NT2/D1 (cell line): ENCODE data around the gene KRTAP20-4.

Source experiments
- DNase-seq: peaks from one replicate; pipeline ENCODE4 v3.0.0-alpha.2; 2011; ENCODE audit warnings: low read depth, low spot score
- H3K27me3 ChIP-seq: 2 replicates; pipeline ENCODE4 v1.6.0; 2011; ENCODE audit warnings: mild to moderate bottlenecking; ENCODE audit not compliant: insufficient read length, insufficient read depth
- H3K36me3 ChIP-seq: 2 replicates; pipeline ENCODE4 v1.6.1; 2011; ENCODE audit warnings: mild to moderate bottlenecking, low read length, mixed read lengths; ENCODE audit not compliant: insufficient read depth, insufficient read length
- H3K4me1 ChIP-seq: 2 replicates; pipeline ENCODE4 v1.5.1; 2011; ENCODE audit not compliant: insufficient read depth, insufficient read length
- H3K4me3 ChIP-seq: 2 replicates; pipeline ENCODE4 v1.5.1; 2011; ENCODE audit warnings: low read depth; ENCODE audit not compliant: insufficient read length
- H3K9ac ChIP-seq: 2 replicates; pipeline ENCODE4 v1.6.0; 2011; ENCODE audit warnings: low read depth; ENCODE audit not compliant: insufficient read length
- H3K9me3 ChIP-seq: 2 replicates; pipeline ENCODE4 v1.5.1; 2011; ENCODE audit warnings: mild to moderate bottlenecking, low read length; ENCODE audit not compliant: insufficient read depth
- SUZ12 ChIP-seq: IDR thresholded peaks from 2 replicates; pipeline ENCODE4 v1.6.1; 2011; ENCODE audit not compliant: insufficient read length, insufficient read depth; ENCODE audit errors: extremely low read depth
- YY1 ChIP-seq: IDR thresholded peaks from 2 replicates; pipeline ENCODE4 v1.6.1; 2011; ENCODE audit not compliant: insufficient read length, insufficient read depth
- ZNF274 ChIP-seq: IDR thresholded peaks from 2 replicates; pipeline ENCODE4 v1.6.1; 2011; ENCODE audit warnings: mild to moderate bottlenecking, low read depth, low read length

Gene KRTAP20-4

GRCh38 chr21:30620522-30620921 lies at the start of gene KRTAP20-4:
Gene KRTAP20-4 (plus strand): TSS chr21:30620627.
- H3K9ac ChIP-seq = no peak within 1 kb of the TSS
- peaks cover 14% of the 10 kb centered on the region; the same call in 1 of the 2 replicates for H3K9me3 ChIP-seq
- TF ChIP-seq ZNF274 (no peak), SUZ12 (no peak), YY1 (no peak)
- H3K4me3 ChIP-seq = no peak within 1 kb of the TSS
- DNase-seq = no peak
- no peaks in the 10 kb centered on the region for H3K4me1 ChIP-seq
- no peaks in the 10 kb centered on the region for H3K36me3 ChIP-seq
- no peaks in the 10 kb centered on the region for H3K27me3 ChIP-seq

DNA sequence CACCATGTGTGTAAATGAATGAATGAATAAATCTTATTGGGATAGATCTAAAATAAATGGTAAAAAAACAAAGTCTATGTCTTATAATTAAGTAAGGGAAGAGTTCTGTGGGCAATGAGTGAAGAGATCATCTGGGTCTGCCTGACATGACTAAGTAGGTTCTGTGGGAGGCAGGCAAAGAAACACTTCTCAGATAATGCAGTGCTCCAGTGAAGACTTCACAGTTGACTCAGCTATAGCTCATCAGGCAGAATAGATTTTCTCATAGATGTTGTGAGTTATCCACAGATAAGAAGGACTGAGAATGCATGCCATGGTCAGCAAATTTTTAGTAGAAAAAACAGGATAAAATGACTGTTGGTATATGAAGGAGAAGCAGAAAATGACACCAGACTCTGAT lies 42.7 kb upstream of the KRTAP20-4 start:
- no peak overlapping the region for H3K4me3 ChIP-seq
- no peaks in the 10 kb centered on the region for H3K27me3 ChIP-seq
- H3K36me3 ChIP-seq = no peaks in the 10 kb centered on the region
- DNase-seq = no peak
- no peak overlapping the region for H3K9ac ChIP-seq
- H3K4me1 ChIP-seq = no peaks in the 10 kb centered on the region
- TF ChIP-seq YY1 (no peak), ZNF274 (no peak), SUZ12 (no peak)
- no peaks in the 10 kb centered on the region for H3K9me3 ChIP-seq

DNA sequence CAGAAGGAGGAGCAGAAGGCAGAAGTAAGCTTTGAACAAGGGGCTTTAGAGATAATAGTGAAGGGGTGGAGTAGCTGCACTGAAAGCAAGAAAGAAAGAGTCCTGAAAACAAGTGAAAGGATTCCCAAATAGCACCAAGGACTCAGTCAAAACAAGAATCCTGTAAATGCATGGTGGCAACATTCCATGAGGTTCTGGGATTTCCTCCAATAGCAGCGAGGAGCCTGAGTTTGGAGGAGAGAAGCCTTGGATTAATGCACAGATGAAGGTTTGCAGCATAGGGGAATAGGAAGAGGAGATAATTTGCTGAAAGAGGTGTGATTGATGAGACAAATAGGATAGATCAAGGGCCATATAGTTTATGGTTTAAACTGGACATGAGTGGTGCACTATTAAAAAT lies 41.1 kb upstream of the KRTAP20-4 start:
- Histone ChIP-seq H3K36me3 (no peaks in the 10 kb centered on the region), H3K4me1 (no peaks in the 10 kb centered on the region), H3K27me3 (no peaks in the 10 kb centered on the region), H3K9ac (no peak overlapping the region), H3K9me3 (no peaks in the 10 kb centered on the region), H3K4me3 (no peak overlapping the region)
- TF ChIP-seq SUZ12 = no peak
- DNase-seq = peak; percentile 16

DNA sequence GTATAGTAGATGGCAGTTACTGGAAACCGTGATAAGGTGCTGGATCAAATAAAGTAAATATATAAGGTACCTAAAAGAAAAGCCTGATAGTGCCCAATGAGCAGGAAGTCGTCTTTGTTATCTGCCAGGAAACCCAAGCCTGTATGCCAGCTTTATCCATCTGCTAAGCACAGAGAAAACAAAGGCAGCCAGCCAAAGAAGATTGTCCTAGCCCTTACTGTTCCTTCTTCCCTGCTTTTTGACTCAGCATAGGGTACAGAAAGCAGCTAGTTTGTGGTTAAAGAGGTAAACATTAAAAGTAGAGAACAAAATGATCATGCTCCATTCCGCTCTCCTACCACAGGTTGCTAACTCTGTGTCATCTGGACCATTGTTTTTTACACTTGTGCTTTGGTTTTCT lies 40.3 kb upstream of the KRTAP20-4 start:
- no peak for TF ChIP-seq SUZ12
- H3K36me3 ChIP-seq = no peaks in the 10 kb centered on the region
- no peaks in the 10 kb centered on the region for H3K9me3 ChIP-seq
- no peaks in the 10 kb centered on the region for H3K27me3 ChIP-seq
- H3K4me3 ChIP-seq = no peak overlapping the region
- no peak overlapping the region for H3K9ac ChIP-seq
- DNase-seq = no peak
- H3K4me1 ChIP-seq = no peaks in the 10 kb centered on the region

DNA sequence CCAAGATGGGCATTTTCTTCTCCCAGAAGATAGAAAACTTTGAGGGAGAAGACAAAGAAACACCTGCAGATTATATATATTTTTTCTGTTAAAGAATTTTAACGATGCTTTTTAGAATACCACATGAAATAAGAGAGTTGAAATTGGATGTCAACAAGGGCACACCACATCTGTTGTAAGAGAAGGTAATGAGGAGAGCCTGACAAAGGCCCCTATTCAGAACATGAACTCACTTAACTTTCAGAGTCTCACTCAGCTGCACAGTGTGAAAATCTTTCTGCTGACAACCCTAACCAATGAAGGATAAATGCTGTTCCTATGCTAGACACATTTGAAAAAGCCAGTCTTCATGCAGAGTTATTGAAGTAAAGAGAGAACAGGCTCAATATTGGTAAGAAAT lies 37.6 kb upstream of the KRTAP20-4 start:
- Histone ChIP-seq H3K36me3 (no peaks in the 10 kb centered on the region), H3K9me3 (no peaks in the 10 kb centered on the region), H3K4me3 (no peak overlapping the region), H3K27me3 (no peaks in the 10 kb centered on the region), H3K9ac (no peak overlapping the region), H3K4me1 (no peaks in the 10 kb centered on the region)
- no peak for DNase-seq
- TF ChIP-seq ZNF274 = no peak
- TF ChIP-seq YY1 = no peak
- TF ChIP-seq SUZ12 = no peak

GRCh38 chr21:30590297-30590696 lies 30.1 kb upstream of the KRTAP20-4 start, which contains the start of gene KRTAP22-2:
Gene KRTAP22-2 (minus strand): TSS chr21:30590397.
- Histone ChIP-seq H3K9me3 (no peaks in the 10 kb centered on the region), H3K9ac (no peak within 1 kb of the TSS), H3K36me3 (no peaks in the 10 kb centered on the region), H3K4me3 (no peak within 1 kb of the TSS), H3K27me3 (no peaks in the 10 kb centered on the region), H3K4me1 (no peaks in the 10 kb centered on the region)
- TF ChIP-seq ZNF274 (no peak), YY1 (no peak), SUZ12 (no peak)
- DNase-seq = no peak

DNA sequence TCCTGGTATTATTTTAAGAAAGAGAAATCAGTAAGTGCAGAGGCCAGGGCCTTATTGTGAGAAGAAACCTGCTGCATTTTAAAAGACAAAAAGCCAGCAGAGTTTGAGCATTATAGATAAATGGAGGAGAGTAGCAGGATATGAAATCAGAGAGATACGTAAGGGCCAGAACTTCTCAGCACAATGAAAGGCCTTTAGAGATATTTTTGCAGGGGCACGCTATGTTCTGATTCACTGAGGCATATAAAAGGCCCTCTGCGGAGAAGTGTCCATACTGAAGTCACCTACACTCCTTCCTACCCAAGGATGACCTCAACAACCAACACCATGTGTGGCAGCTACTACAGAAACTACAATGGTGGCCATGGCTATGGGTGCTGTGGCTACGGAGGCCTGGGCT lies 28.3 kb upstream of the KRTAP20-4 start, which contains the start of gene KRTAP6-3:
KRTAP6-3 (plus strand) TSS at position 301 of the 400 bp plus-strand sequence; CDS start at position 307, 6 bp downstream.
- no peak for DNase-seq
- Histone ChIP-seq H3K36me3 (no peaks in the 10 kb centered on the region), H3K9ac (no peak within 1 kb of the TSS), H3K4me1 (no peaks in the 10 kb centered on the region), H3K27me3 (no peaks in the 10 kb centered on the region), H3K4me3 (no peak within 1 kb of the TSS), H3K9me3 (no peaks in the 10 kb centered on the region)
- TF ChIP-seq YY1 (no peak), ZNF274 (no peak), SUZ12 (no peak)

DNA sequence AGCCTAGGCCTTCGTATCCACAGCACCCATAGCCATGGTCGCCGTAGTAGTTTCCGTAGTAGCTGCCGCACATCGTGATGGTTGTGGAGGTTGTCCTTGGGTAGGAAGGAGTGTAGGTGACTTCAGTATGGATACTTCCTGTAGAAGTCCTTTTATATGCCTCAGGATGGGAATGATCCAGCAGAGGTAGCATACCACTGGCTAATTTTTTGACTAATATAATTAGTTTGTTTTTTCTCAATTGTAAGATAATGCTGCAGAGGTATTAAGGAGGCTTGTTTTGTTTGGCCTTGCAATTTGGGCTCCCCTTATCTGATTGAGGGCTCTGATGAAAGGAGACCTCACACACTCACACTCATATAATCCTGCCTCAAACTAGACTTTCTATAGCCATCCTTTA lies 21.6 kb upstream of the KRTAP20-4 start, which contains the start of gene KRTAP6-2:
KRTAP6-2 (minus strand) TSS at position 101 of the 400 bp plus-strand sequence; CDS start at position 73, 28 bp downstream.
- Histone ChIP-seq H3K4me1 (no peaks in the 10 kb centered on the region), H3K9ac (no peak within 1 kb of the TSS), H3K9me3 (no peaks in the 10 kb centered on the region), H3K36me3 (no peaks in the 10 kb centered on the region), H3K4me3 (no peak within 1 kb of the TSS), H3K27me3 (no peaks in the 10 kb centered on the region)
- TF ChIP-seq ZNF274 = no peak
- no peak for TF ChIP-seq YY1
- no peak for TF ChIP-seq SUZ12
- no peak for DNase-seq
